Measurements from ENCODE around the gene LAMA4.

The LAMA4 gene

GRCh38 chr6:112196306-112196705 is 58.1 kb downstream of the LAMA4 start:
- H4K8ac ChIP-seq (ENCODE audit: low read depth, low read length), result no peak overlapping the region
- H2AK5ac ChIP-seq (ENCODE audit: low read length), result no peak overlapping the region
- H3K9ac ChIP-seq (ENCODE audit: low read length), result no peak overlapping the region
- H4K91ac ChIP-seq (ENCODE audit: low read depth, low read length), result no peak overlapping the region
- no peak overlapping the region for H3K18ac ChIP-seq (ENCODE audit: low read length)
- no peaks in the 10 kb centered on the region for H3K9me3 ChIP-seq (ENCODE audit: insufficient read depth, low read depth, low read length)
- no peaks in the 10 kb centered on the region for H3K4me1 ChIP-seq (ENCODE audit: control insufficient read depth in 1 of 2, insufficient read depth in 2 of 2, low read length in 2 of 2)
- H2BK12ac ChIP-seq (ENCODE audit: low read length), result no peak overlapping the region
- no peaks in the 10 kb centered on the region for H3K79me1 ChIP-seq (ENCODE audit: low read length)
- H3K27ac ChIP-seq (ENCODE audit: low read depth, low read length), result no peak overlapping the region
- H3K4me2 ChIP-seq (ENCODE audit: low read length), result no peak overlapping the region
- H3K23ac ChIP-seq (ENCODE audit: low read length), result no peak overlapping the region
- H3K4ac ChIP-seq (ENCODE audit: low read depth, low read length), result no peak overlapping the region
- WGBS (ENCODE audit: extremely low coverage, insufficient coverage, insufficient read length), result no CpG with 5 or more reads among the region's 1 CpG
- no peaks in the 10 kb centered on the region for H3K36me3 ChIP-seq (ENCODE audit: control insufficient read depth in 1 of 2, insufficient read depth in 2 of 2, low read length in 2 of 2)
- H2BK120ac ChIP-seq (ENCODE audit: insufficient read depth, low read length, poor library complexity), result no peak overlapping the region
- H3K4me3 ChIP-seq (ENCODE audit: low read depth, low read length), result no peak overlapping the region
- no peak for DNase-seq
- H3K27me3 ChIP-seq (ENCODE audit: insufficient read depth, low read length), result no peaks in the 10 kb centered on the region
- no peak overlapping the region for H2AFZ ChIP-seq (ENCODE audit: insufficient read depth, low read length, poor library complexity)
- no peak overlapping the region for H3K14ac ChIP-seq (ENCODE audit: low read length)
- no peaks in the 10 kb centered on the region for H3K79me2 ChIP-seq (ENCODE audit: control insufficient read depth, insufficient read depth, low read length, poor library complexity)
- no peak overlapping the region for H4K12ac ChIP-seq (ENCODE audit: low read depth, low read length)
- no peak overlapping the region for H2BK5ac ChIP-seq (ENCODE audit: low read depth, low read length, poor library complexity)

- H3K79me2 ChIP-seq (ENCODE audit: control insufficient read depth, insufficient read depth, low read length, poor library complexity), result no peaks in the 10 kb centered on the region
- no peaks in the 10 kb centered on the region for H3K27me3 ChIP-seq (ENCODE audit: insufficient read depth, low read length)
- no peak overlapping the region for H4K91ac ChIP-seq (ENCODE audit: low read depth, low read length)
- no peak overlapping the region for H2BK5ac ChIP-seq (ENCODE audit: low read depth, low read length, poor library complexity)
- no peaks in the 10 kb centered on the region for H3K36me3 ChIP-seq (ENCODE audit: control insufficient read depth in 1 of 2, insufficient read depth in 2 of 2, low read length in 2 of 2)
- no peak overlapping the region for H3K4ac ChIP-seq (ENCODE audit: low read depth, low read length)
- no peak overlapping the region for H3K4me3 ChIP-seq (ENCODE audit: low read depth, low read length)
- DNase-seq, result peak in 1 of 2 donors; percentile 51
- H3K79me1 ChIP-seq (ENCODE audit: low read length), result no peaks in the 10 kb centered on the region
- no peak overlapping the region for H3K18ac ChIP-seq (ENCODE audit: low read length)
- no peak overlapping the region for H4K8ac ChIP-seq (ENCODE audit: low read depth, low read length)
- no peaks in the 10 kb centered on the region for H3K4me1 ChIP-seq (ENCODE audit: control insufficient read depth in 1 of 2, insufficient read depth in 2 of 2, low read length in 2 of 2)
- no peak overlapping the region for H2BK120ac ChIP-seq (ENCODE audit: insufficient read depth, low read length, poor library complexity)
- H3K4me2 ChIP-seq (ENCODE audit: low read length), result no peak overlapping the region
- no peak overlapping the region for H3K14ac ChIP-seq (ENCODE audit: low read length)
- no peak overlapping the region for H2BK12ac ChIP-seq (ENCODE audit: low read length)
- no peak overlapping the region for H2AK5ac ChIP-seq (ENCODE audit: low read length)
- no peaks in the 10 kb centered on the region for H3K9me3 ChIP-seq (ENCODE audit: insufficient read depth, low read depth, low read length)
- H3K23ac ChIP-seq (ENCODE audit: low read length), result no peak overlapping the region
- H2AFZ ChIP-seq (ENCODE audit: insufficient read depth, low read length, poor library complexity), result no peak overlapping the region
- no CpG with 5 or more reads among the region's 3 CpGs for WGBS (ENCODE audit: extremely low coverage, insufficient coverage, insufficient read length)
- H4K12ac ChIP-seq (ENCODE audit: low read depth, low read length), result no peak overlapping the region
- no peak overlapping the region for H3K9ac ChIP-seq (ENCODE audit: low read length)
- H3K27ac ChIP-seq (ENCODE audit: low read depth, low read length), result no peak overlapping the region
Observed at GRCh38 chr6:112195166-112195565, 59.2 kb downstream of the LAMA4 start.

GRCh38 chr6:112194511-112194910 is 59.9 kb downstream of the LAMA4 start:
- H3K79me2 ChIP-seq (ENCODE audit: control insufficient read depth, insufficient read depth, low read length, poor library complexity), result no peaks in the 10 kb centered on the region
- H2AFZ ChIP-seq (ENCODE audit: insufficient read depth, low read length, poor library complexity), result no peak overlapping the region
- no peak overlapping the region for H3K14ac ChIP-seq (ENCODE audit: low read length)
- WGBS (ENCODE audit: extremely low coverage, insufficient coverage, insufficient read length), result no CpG with 5 or more reads among the region's 1 CpG
- no peak overlapping the region for H3K4me3 ChIP-seq (ENCODE audit: low read depth, low read length)
- no peak overlapping the region for H3K27ac ChIP-seq (ENCODE audit: low read depth, low read length)
- no peaks in the 10 kb centered on the region for H3K27me3 ChIP-seq (ENCODE audit: insufficient read depth, low read length)
- DNase-seq, result no peak
- H3K4ac ChIP-seq (ENCODE audit: low read depth, low read length), result no peak overlapping the region
- no peak overlapping the region for H3K18ac ChIP-seq (ENCODE audit: low read length)
- no peak overlapping the region for H2BK5ac ChIP-seq (ENCODE audit: low read depth, low read length, poor library complexity)
- no peaks in the 10 kb centered on the region for H3K36me3 ChIP-seq (ENCODE audit: control insufficient read depth in 1 of 2, insufficient read depth in 2 of 2, low read length in 2 of 2)
- no peak overlapping the region for H4K12ac ChIP-seq (ENCODE audit: low read depth, low read length)
- H2BK120ac ChIP-seq (ENCODE audit: insufficient read depth, low read length, poor library complexity), result no peak overlapping the region
- H3K9ac ChIP-seq (ENCODE audit: low read length), result no peak overlapping the region
- H3K4me1 ChIP-seq (ENCODE audit: control insufficient read depth in 1 of 2, insufficient read depth in 2 of 2, low read length in 2 of 2), result no peaks in the 10 kb centered on the region
- H2BK12ac ChIP-seq (ENCODE audit: low read length), result no peak overlapping the region
- H3K23ac ChIP-seq (ENCODE audit: low read length), result no peak overlapping the region
- no peak overlapping the region for H4K8ac ChIP-seq (ENCODE audit: low read depth, low read length)
- no peaks in the 10 kb centered on the region for H3K79me1 ChIP-seq (ENCODE audit: low read length)
- no peaks in the 10 kb centered on the region for H3K9me3 ChIP-seq (ENCODE audit: insufficient read depth, low read depth, low read length)
- H4K91ac ChIP-seq (ENCODE audit: low read depth, low read length), result no peak overlapping the region
- no peak overlapping the region for H2AK5ac ChIP-seq (ENCODE audit: low read length)
- no peak overlapping the region for H3K4me2 ChIP-seq (ENCODE audit: low read length)

GRCh38 chr6:112193535-112194051 is 60.8 kb downstream of the LAMA4 start:
- Histone ChIP-seq H4K12ac (ENCODE audit: low read depth, low read length) (no peak overlapping the region), H3K27ac (ENCODE audit: low read depth, low read length) (no peak overlapping the region), H3K4me1 (ENCODE audit: control insufficient read depth in 1 of 2, insufficient read depth in 2 of 2, low read length in 2 of 2) (no peaks in the 10 kb centered on the region), H2BK12ac (ENCODE audit: low read length) (no peak overlapping the region), H2BK120ac (ENCODE audit: insufficient read depth, low read length, poor library complexity) (no peak overlapping the region), H2BK5ac (ENCODE audit: low read depth, low read length, poor library complexity) (no peak overlapping the region), H3K23ac (ENCODE audit: low read length) (no peak overlapping the region), H3K4me2 (ENCODE audit: low read length) (no peak overlapping the region), H3K79me2 (ENCODE audit: control insufficient read depth, insufficient read depth, low read length, poor library complexity) (no peaks in the 10 kb centered on the region), H2AK5ac (ENCODE audit: low read length) (no peak overlapping the region), H3K14ac (ENCODE audit: low read length) (no peak overlapping the region), H3K4me3 (ENCODE audit: low read depth, low read length) (no peak overlapping the region), H4K8ac (ENCODE audit: low read depth, low read length) (no peak overlapping the region), H4K91ac (ENCODE audit: low read depth, low read length) (no peak overlapping the region), H3K36me3 (ENCODE audit: control insufficient read depth in 1 of 2, insufficient read depth in 2 of 2, low read length in 2 of 2) (no peaks in the 10 kb centered on the region), H3K9me3 (ENCODE audit: insufficient read depth, low read depth, low read length) (no peaks in the 10 kb centered on the region), H3K27me3 (ENCODE audit: insufficient read depth, low read length) (no peaks in the 10 kb centered on the region), H3K4ac (ENCODE audit: low read depth, low read length) (no peak overlapping the region), H2AFZ (ENCODE audit: insufficient read depth, low read length, poor library complexity) (no peak overlapping the region), H3K9ac (ENCODE audit: low read length) (no peak overlapping the region), H3K79me1 (ENCODE audit: low read length) (no peaks in the 10 kb centered on the region), H3K18ac (ENCODE audit: low read length) (no peak overlapping the region)
- no CpG with 5 or more reads among the region's 1 CpG for WGBS (ENCODE audit: extremely low coverage, insufficient coverage, insufficient read length)
- DNase-seq, result no peak
